ENCODE data around the gene SLC8A2. TPM values are rescaled to one million over a fixed set of nuclear protein-coding genes. Genes with fewer than 3 reads are reported as not detected.
"Not testable (repeated sequence)": the region's sequence is repeated elsewhere in the genome, so short reads cannot be mapped to it uniquely, and the experiment has no call there.

Gene SLC8A2
- total RNA-seq, 1 donor from 2014 or later = 5.1 TPM

GRCh38 chr19:47487551-47488515, 16.1 kb upstream of the SLC8A2 start:
- DNase-seq (ENCODE audit: low spot score) = no peak

- no peak for DNase-seq (ENCODE audit: low spot score)
Observed at GRCh38 chr19:47486900-47487299, 15.2 kb upstream of the SLC8A2 start.

GRCh38 chr19:47486220-47486619, 14.5 kb upstream of the SLC8A2 start:
- DNase-seq (ENCODE audit: low spot score) = not testable (repeated sequence)

- DNase-seq (ENCODE audit: low spot score) = no peak
Observed at GRCh38 chr19:47485210-47485609, 13.5 kb upstream of the SLC8A2 start.

GRCh38 chr19:47483800-47484690, 12.4 kb upstream of the SLC8A2 start, which contains the start of gene KPTN:
Gene KPTN (minus strand): TSS chr19:47484219. CDS start chr19:47484160, 59 bp downstream.
- peak; percentile 87 for DNase-seq (ENCODE audit: low spot score)

GRCh38 chr19:47483200-47483599, 11.5 kb upstream of the SLC8A2 start:
- DNase-seq (ENCODE audit: low spot score) = no peak

- DNase-seq (ENCODE audit: low spot score) = no peak
Observed at GRCh38 chr19:47481460-47482052, 9.9 kb upstream of the SLC8A2 start.

GRCh38 chr19:47480658-47481057, 9.0 kb upstream of the SLC8A2 start:
- no peak for DNase-seq (ENCODE audit: low spot score)

GRCh38 chr19:47479701-47480503, 8.2 kb upstream of the SLC8A2 start:
- no peak for DNase-seq (ENCODE audit: low spot score)

GRCh38 chr19:47476438-47476972, 4.8 kb upstream of the SLC8A2 start:
- DNase-seq (ENCODE audit: low spot score) = no peak

GRCh38 chr19:47475465-47475864, 3.8 kb upstream of the SLC8A2 start:
- no peak for DNase-seq (ENCODE audit: low spot score)

GRCh38 chr19:47473336-47473735, 1.6 kb upstream of the SLC8A2 start:
- no peak for DNase-seq (ENCODE audit: low spot score)

GRCh38 chr19:47471381-47471732, 336 bp downstream of the SLC8A2 start:
- DNase-seq (ENCODE audit: low spot score) = no peak

GRCh38 chr19:47470447-47471195, 1.1 kb downstream of the SLC8A2 start:
- no peak for DNase-seq (ENCODE audit: low spot score)

- no peak for DNase-seq (ENCODE audit: low spot score)
Observed at GRCh38 chr19:47469719-47470118, 2.0 kb downstream of the SLC8A2 start.

- no peak for DNase-seq (ENCODE audit: low spot score)
Observed at GRCh38 chr19:47469363-47469700, 2.4 kb downstream of the SLC8A2 start.

- DNase-seq (ENCODE audit: low spot score) = no peak
Observed at GRCh38 chr19:47467914-47468313, 3.8 kb downstream of the SLC8A2 start.

GRCh38 chr19:47465957-47466356, 5.7 kb downstream of the SLC8A2 start:
- no peak for DNase-seq (ENCODE audit: low spot score)

- DNase-seq (ENCODE audit: low spot score) = no peak
Observed at GRCh38 chr19:47464675-47465419, 6.8 kb downstream of the SLC8A2 start.

GRCh38 chr19:47461876-47462275, 9.8 kb downstream of the SLC8A2 start:
- no peak for DNase-seq (ENCODE audit: low spot score)
